HG03066 (cell line): ENCODE data around the gene KCNT2.
"Not testable (repeated sequence)": the region's sequence is repeated elsewhere in the genome, so short reads cannot be mapped to it uniquely, and the experiment has no call there.

Source experiments
- ATAC-seq: cut with Tn5 transposase; IDR thresholded peaks from one replicate; pipeline ENCODE4 v1.9.1; 2021; ENCODE audit warnings: low read depth; ENCODE audit not compliant: unreplicated experiment

The KCNT2 gene

DNA sequence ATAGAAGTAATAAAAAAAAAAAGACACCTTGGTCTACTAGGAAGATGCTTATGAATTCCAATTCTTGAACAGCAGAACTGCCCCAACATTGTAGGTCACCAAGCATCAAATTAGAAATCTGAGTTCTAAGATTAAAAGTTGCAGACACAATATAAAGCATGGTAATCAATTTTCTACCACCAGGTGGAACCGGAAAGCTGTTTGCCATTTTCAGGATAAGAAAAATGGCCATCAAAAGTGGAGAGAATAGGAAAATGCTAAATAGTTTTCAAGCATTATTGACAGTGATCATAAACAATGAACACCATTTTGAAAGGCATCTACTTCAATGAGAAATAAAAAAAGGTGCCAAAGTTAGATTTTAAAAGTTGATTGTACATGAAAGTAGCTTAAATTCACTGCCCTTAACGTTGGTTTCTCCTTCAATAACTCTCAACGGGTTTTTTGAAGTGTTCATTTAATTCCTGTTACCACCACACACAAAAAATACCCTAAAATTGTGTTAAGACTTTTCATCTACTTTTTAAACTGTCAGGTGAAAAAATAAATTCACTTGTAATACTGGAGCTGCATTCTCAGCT lies 252.9 kb downstream of the KCNT2 start:
- no peak for ATAC-seq

DNA sequence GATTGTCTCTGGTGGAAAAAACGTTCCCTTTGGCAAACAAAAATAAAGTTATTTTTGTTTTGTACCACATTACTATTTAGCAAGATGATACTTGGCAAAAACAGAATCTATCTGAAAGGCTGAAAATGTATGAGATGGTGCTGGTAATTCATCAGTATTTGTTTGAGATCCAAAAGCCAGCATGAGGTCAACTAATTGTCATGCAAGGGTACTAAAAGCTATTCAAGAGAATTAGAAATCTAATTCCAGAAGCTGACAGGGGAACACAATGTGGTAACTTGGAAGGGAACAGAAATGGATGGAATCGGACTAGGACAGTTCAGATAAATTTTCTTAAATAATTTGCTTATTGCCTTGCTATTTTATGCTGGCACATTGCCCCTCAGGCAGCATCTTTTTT lies 263.8 kb downstream of the KCNT2 start:
- ATAC-seq: no peak

DNA sequence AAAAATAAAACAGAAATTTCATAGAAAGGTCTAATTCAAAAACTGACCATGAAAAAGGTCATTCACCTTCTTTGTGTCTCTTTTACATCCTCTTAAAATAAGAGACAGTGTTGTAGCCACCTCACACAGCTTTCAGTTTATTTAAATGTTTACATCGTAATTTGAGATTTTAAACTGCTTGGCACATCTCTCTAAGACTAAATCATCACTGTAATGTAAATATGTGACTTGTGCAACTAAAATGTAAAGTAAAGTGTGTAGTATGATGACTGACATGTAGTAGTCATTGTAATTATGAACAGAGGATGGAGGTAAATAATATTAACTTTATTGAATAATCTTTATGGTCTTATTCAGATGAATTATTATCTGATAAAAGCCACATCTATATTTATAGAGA lies 283.9 kb downstream of the KCNT2 start:
- no peak for ATAC-seq

DNA sequence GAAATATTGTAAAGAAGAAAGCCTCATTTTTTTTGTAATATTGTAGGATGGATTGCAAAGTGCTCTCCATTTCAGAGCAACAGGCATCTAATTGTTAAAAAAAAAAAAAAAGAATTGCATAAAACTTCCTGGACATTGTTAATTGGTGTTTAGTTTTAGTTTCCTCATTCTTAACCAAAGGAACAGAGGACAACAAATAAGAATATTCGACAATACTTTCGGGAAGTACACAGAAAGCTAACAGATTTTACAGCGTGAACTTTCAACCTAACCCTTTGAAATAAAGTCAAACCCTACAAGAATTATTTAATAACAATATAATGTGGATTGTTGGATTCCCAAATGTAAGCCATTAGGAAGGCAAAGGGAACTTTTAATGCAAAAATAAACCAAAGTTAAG lies 284.4 kb downstream of the KCNT2 start:
- no peak for ATAC-seq

DNA sequence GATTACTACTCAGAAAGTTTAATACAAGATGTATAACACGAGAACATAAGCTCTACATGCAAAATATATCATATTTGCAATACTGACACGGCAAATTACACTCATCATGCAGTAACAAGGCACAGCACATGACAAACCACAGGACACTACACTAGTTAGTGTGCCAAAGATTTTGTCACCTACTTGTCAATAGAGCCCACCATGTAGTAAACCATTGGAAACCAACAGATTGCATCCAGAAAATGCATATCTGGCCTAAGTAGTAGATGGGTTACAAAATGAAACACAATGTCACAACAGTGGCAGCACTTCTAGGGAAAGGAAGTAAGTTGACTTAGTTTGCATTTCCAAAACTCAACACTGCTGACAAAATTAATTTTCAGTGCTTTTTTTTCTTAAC lies 288.9 kb downstream of the KCNT2 start:
- no peak for ATAC-seq

DNA sequence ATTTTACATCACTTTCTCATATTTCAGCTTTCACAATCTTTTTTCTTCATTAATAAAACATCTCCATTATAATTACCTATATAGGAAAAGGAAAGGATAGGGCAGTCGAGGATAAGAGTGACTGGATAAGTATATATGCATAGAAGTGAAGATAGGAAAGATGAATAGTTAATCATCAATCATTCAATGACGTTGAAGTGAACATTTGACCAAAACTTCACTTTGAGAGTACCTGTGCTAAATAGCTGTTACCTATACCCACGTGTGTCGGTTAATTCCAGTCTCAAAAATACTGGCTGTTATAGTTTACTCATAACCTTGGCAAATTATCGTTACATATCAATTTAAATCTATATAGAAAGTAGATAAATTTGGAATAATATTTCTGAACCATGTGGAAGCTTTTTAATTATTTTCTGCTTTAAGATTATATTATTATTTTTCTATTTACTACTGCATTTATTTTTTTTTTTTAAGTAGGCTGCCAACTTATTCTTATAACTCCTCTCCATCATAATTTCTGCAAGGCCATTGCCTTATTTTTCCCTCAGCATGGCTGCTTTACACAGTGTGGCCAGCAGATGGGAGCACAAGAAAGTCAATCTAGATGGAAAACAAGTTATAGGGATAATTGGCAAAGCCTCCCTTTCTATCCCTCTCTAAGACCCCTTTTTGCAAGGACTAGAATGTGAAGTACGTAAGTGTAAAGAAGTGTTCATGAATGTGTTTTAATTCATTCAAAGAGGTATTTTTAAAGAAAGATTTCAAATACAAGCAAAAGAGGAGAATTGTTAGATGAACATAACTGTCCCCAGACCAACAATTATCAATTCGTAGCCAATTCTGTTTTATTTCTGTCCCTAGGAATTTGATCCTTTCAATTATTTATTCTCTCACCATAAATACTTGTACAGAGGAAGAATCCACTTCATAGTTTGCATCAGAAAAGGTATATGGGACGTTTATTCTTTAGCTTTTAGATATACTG lies 290.4 kb downstream of the KCNT2 start:
- ATAC-seq: no peak

DNA sequence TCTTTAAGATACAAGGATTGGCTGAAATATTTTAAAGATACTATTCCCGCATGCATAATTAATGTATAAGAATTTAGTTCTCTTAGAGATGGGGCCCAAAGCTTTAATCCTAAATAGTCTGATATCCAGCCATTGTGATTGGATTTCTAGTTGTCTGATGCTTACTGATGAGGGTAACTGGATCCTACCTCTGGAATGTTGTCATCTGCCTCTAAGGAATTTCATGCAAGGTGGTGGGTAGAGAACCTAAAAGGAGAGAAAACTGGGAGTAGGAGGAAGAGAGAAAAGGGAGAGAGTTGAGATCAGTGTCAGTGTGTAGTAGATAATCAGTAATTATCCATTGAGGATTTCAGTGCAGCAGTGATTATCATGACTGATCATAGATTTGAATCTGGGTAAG lies 295.5 kb downstream of the KCNT2 start:
- ATAC-seq: no peak

DNA sequence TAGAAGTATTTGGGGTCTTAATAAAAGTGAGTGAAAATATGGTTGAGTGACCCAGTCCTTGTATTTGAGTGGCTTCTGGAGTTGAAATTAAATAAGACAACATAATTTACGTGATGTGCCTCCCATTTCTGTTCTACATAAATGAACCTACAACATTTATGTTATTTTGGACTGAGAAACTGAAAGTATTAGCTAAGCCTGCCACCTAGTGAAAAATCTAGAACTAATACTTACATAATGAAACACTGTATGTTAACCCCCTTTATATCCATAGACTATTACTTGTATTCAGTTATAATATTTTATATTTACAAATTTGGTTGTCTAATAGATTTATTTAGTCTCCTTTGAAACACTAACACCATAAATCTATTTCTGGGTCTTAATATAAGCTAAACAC lies 298.9 kb downstream of the KCNT2 start:
- no peak for ATAC-seq

DNA sequence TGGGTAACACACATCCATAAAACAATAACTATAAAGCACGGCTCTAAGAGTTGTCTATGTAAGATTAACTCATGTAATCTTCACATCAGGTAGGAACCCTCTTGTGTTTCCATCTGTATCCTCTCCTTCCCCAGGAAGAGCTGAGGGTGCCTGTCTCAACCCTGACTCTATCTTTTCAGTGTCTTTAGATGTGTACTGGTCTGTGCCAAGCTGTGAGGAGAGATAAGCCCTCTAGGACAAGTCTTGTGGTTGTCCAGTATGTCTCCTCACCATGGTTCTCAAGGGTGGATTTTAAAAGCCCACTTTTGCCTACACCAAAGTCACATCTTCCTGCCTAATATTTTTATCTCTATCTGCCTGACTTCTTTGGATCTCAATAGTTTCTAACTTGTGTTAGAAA lies 300.1 kb downstream of the KCNT2 start:
- no peak for ATAC-seq

DNA sequence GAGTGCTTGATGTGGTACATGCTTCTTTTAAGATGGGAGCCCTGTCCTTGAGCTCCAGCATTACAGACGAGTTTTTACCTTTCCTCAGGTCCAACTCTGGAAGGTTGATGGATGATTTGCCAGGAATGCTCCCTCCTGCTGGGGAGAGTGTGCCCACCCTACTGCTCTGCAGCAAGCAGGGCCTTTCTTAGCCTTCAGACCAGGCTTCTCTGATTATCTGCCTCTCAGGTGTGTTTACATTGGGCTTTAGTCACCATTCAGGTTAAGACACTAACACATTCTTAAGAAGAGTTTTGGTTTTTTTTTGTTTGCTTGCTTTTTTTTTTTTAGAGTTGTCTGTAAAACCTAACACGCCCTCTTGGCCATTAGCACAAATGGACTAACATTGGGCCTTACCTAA lies 301.8 kb downstream of the KCNT2 start:
- no peak for ATAC-seq

DNA sequence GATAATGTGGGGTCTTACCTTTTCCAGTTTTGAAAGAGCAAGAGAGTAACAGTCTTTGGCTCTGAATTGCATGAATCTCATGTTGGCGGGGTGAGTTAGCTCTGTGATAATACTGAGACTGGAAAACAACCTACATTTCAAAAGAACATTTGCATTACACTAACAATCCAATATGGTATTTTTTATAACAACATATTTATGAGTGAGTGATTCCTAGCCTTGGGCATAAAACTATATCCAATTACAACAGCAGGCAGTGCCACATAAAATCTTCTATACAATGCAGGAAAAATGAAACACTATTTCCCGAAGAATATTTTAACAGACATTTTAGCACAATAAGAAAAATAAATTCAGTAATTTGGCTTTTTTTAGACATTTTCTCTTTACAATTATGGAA lies 303.0 kb downstream of the KCNT2 start:
- no peak for ATAC-seq

DNA sequence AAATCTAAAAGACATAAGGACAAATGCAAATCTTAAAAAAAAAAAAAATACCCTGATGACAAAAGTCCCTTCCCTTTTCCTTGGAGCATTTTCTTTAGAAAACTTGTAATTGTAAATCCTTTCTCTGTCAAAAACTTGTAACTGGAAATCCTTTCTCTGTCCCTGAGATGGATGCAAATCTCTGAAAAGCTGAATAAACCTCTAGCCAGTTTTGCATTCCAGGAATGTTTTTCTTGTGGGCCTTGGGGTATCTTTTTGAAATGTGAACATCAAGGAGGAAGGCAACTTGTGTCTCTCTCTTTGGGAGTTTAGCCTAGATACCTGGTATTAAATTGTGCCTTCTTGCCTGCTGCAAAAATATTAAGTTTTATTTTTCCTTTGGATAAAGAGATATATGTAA lies 305.3 kb downstream of the KCNT2 start:
- no peak for ATAC-seq

DNA sequence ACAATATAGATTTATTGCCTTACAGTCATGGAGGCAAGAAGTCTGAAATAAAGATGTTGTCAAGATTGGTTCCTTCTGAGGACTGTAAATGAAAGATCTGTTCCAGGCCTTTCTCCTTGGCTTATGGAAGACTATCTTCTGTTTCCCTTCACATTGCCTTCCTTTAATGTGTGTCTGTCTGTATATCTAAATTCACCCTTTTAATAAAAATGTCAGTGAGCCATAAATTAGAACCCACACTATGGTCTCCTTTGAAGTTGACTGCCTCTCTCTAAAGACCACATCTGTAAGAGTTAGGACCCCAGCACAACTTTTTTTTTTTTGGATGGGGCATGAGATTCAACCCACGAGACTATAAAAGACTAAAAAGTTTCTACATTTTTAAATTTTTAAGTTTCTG lies 305.8 kb downstream of the KCNT2 start:
- ATAC-seq: no peak

DNA sequence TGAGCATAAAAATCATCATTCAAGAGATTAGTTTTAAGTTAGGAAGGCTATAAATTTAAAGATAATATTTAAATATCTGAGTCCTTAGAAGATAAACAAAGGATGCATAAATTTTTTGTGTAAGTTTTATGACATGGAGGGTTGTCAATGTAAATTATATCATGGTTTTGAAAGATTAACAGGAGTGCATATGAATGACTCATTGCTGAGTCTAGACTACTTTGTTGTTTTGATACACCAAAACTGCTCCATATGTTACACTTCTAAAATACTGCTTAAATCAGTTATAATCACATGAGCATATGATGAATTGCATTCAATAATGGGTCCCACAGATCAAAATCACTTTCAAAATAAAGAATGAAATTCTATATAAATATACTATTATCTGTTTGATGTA lies 312.5 kb downstream of the KCNT2 start:
- no peak for ATAC-seq

DNA sequence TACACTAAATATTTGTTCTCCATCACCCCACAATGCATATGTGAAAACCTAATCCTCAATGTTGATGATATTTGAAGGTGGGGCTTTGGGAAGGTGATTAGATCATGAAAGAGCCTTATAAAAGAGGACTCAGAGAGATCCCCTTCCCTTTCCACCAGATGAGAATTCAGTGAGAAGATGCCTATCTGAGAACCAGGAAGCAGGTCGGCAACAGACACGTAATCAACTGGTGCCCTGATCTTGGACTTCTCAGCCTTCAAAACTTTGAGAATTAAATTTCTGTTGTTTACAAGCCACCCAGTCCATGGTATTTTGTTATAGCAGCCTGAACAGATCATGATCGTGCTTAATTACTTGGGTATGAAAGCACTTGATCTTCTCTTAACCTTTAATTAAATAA lies 329.4 kb downstream of the KCNT2 start:
- no peak for ATAC-seq

DNA sequence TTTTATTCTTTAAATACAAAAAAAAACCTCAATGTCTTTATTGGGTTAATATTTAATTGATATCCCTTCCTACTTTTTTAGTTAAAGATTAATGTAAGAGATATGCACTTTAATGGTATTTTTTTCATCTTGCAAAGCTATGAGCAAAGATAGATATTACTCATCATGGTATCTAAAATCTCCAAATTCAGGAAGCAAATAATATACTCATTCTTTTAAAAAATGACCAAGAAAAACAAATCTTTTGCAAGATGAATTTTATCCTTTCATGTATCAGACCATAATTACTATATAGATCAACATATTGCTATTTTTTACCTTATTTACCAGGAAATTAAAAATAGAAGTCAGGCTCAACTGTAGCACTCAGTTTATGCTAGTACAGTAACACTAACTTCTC lies 330.4 kb downstream of the KCNT2 start:
- no peak for ATAC-seq

DNA sequence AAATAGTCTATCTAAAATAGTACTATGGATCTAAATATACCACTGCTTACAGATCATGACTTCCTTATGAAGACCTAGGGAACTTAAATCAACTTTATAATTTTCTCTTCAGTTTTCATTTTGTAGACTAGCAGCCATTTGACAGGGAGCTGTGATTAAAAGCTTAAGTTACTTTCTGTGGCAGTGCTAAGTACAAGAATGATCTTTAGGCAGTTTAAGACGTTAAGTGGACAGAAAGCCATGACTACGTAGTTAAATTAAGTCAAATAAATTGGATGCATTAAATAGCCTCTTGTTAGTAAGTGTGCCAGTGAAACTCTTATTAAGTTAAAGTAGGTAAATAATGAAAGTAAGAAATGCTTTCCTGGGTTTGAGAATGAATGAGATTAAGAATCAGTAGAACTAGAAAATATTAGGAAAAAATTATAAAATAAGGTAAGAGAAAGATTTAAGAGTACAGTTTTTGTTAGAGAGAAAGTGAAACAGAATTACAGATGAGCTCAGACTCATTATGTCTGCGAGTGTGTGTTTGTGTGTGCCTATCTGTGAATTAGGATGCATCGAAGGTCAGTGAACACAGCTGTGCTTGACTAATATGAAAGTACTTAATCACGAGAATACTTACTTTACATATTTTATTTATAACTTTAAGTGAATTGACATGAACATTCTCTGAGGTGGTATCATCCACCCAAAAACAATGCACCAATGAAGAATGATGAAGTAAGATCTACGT lies 336.9 kb downstream of the KCNT2 start:
- no peak for ATAC-seq

DNA sequence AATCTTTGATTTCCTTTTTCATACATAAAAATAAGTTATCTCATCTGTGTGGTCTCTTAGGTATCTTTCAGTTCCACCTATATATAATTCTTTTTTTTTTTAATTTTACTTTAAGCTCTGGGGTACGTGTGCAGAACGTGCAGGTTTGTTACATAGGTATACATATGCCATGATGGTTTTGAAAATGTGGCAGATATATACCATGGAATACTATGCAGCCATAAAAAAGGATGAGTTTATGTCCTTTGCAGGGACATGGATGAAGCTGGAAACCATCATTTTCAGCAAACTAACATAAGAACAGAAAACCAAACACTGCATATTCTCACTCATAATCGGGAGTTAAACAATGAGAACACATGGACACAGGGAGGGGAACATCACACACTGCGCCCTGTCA lies 345.2 kb downstream of the KCNT2 start:
- not testable (repeated sequence) for ATAC-seq

DNA sequence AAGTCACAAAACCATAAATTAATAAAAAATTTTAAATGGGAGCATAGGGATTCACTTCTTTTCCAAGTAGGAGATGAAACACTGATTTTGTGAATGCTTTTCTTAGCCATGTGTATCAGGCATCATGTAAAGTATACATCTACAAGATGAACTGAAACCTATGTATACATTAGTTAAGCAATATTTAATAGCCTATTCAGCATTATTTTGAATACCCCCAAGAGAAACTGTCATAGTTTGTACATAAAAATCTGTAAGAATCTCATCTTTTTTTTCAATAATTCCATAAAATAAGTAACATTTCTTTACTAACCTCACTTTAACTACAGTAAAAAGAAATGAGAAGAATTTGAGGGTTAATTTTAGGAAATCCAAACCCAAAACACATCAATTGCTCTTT lies 348.0 kb downstream of the KCNT2 start:
- no peak for ATAC-seq

DNA sequence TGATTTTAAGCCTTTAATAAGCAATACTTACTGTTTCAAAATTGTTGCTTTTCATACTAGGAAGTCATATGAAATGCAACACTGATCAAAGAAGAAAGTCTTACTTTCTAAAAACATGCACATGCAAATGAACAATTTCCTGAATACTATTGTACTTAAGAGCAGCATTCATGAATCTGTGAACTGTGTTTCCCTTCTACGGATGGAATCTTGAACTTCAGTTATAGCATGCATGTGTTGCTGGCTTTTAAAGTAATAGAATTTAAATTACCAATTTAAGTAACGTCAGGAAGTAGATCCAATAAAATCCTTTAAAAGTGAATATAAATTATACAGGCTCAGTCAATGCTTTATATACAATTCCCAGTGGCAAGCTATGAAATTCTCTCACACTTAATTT lies 348.9 kb downstream of the KCNT2 start:
- no peak for ATAC-seq

DNA sequence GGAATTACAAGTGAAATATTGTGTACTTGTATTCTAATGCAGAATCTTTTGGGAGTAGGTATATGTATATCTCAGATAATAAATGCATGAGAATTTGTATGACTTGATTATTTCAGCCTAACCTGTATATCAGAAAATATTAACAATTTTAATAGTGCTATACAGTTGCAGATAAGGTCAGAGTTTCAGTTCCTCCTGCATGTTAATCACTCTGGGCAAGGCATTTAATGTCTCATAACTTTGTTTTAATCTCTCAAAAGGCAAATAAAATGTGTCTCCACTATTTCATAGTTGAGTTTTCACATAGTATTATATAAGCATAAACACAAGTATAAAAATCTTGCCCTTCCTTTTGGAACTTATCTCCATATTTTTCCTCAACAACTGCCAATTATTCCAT lies 352.5 kb downstream of the KCNT2 start:
- no peak for ATAC-seq

DNA sequence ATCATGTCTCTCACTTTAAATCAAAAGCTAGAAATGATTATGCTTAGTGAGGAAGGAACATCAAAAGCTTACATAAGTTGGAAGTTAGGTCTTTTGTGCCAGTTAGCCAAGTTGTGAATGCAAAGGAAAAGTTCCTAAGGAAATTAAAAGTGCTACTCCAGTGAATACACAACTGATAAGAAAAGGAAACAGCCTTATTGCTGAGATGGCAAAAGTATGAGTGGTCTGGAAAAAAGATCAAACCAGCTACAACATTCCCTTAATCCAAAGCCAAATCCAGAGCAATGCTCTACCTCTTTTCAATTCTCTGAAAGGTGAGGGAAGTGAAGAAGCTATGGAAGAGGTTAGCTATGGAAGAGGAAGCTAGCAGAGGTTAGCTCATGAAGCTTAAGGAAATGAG lies 378.7 kb downstream of the KCNT2 start:
- ATAC-seq: no peak
